Activated CD4-positive, alpha-beta memory T cell treated with anti-CD3 and anti-CD28 coated beads, Interleukin-2, amount 10 ng/mL, durations not matched to agents 7 days and 5 days (primary cell): ENCODE data around the gene KCTD8. TPM values are rescaled to one million over a fixed set of nuclear protein-coding genes. Genes with fewer than 3 reads are reported as not detected.

Source experiments
- CTCF ChIA-PET: fragments of 350-600 bp; sonication (Branson Sonifier 250); formaldehyde crosslinking; loops from one replicate; lab custom pipeline; 2021; ENCODE audit warnings: antibody characterized with exemption, inconsistent platforms; lab: Charles Lee
- POLR2A ChIA-PET: fragments of 350-600 bp; sonication (Branson Sonifier 250); formaldehyde crosslinking; loops from one replicate; lab custom pipeline; 2021; ENCODE audit warnings: antibody characterized with exemption; lab: Charles Lee
- DNase-seq: peaks from one replicate; pipeline ENCODE4 v3.0.0-alpha.2; 2020
- H3K27ac Mint-ChIP-seq: one replicate; pipeline ENCODE4 v1.8.0; 2021; ENCODE audit warnings: mild to moderate bottlenecking, mixed read lengths
- H3K27me3 Mint-ChIP-seq: one replicate; pipeline ENCODE4 v1.8.0; 2021; ENCODE audit warnings: mixed read lengths
- H3K36me3 Mint-ChIP-seq: one replicate; pipeline ENCODE4 v1.8.0; 2021; ENCODE audit warnings: low read depth, mixed read lengths
- H3K4me1 Mint-ChIP-seq: one replicate; pipeline ENCODE4 v1.8.0; 2021; ENCODE audit warnings: mixed read lengths
- H3K4me3 Mint-ChIP-seq: one replicate; pipeline ENCODE4 v1.8.0; 2021; ENCODE audit warnings: mild to moderate bottlenecking, mixed read lengths
- H3K9me3 Mint-ChIP-seq: one replicate; pipeline ENCODE4 v1.8.0; 2021; ENCODE audit warnings: mixed read lengths
- total RNA-seq, 2 experiments: library from RNA; stranded (reverse); gene quantifications; one replicate each; pipeline ENCODE4 v1.2.3, GENCODE V29; 2021

The KCTD8 gene
- total RNA-seq, 2 experiments from 2014 or later: not detected

DNA sequence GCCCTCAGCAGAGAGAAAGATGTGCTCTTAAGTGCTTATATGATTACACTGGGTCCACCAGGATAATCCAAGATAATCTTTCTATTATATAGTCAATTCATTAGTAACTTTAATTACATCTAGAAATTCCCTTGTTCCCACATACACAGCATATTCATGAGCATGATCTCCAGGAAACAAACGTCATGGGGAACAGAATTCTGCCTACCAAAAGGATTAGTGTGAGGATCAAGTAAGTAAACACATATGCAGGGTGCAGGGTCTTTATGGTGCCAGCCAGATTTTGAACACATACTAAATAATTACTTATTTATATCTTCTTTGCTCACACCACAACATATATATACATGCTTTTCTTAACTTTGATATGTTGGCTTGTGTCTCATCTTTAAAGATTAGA is 169.1 kb downstream of the KCTD8 start:
- no peak for DNase-seq
- Mint-ChIP-seq H3K4me1 (no peaks in the 10 kb centered on the region), H3K9me3 (peaks cover 3% of the 10 kb centered on the region), H3K27me3 (no peaks in the 10 kb centered on the region), H3K4me3 (no peak overlapping the region), H3K27ac (no peak overlapping the region), H3K36me3 (no peaks in the 10 kb centered on the region)
- CTCF ChIA-PET: no interaction called here
- POLR2A ChIA-PET: no interaction called here

- H3K4me3 Mint-ChIP-seq: no peak overlapping the region
- no peak for DNase-seq
- CTCF ChIA-PET: no interaction called here
Measured at GRCh38 chr4:44279066-44279465, 169.5 kb downstream of the KCTD8 start.

GRCh38 chr4:44257461-44257860 is 191.1 kb downstream of the KCTD8 start:
- Mint-ChIP-seq H3K27me3 (no peaks in the 10 kb centered on the region), H3K27ac (no peak overlapping the region), H3K9me3 (peaks cover 4% of the 10 kb centered on the region), H3K4me3 (no peak overlapping the region), H3K36me3 (no peaks in the 10 kb centered on the region), H3K4me1 (no peaks in the 10 kb centered on the region)
- CTCF ChIA-PET: no interaction called here
- POLR2A ChIA-PET: no interaction called here
- no peak for DNase-seq

More at GRCh38 chr4:44279066-44279465, 169.5 kb downstream of the KCTD8 start:
- POLR2A ChIA-PET: no interaction called here
- Mint-ChIP-seq H3K36me3 (no peaks in the 10 kb centered on the region), H3K4me1 (no peaks in the 10 kb centered on the region), H3K27me3 (no peaks in the 10 kb centered on the region), H3K27ac (no peak overlapping the region), H3K9me3 (peaks cover 3% of the 10 kb centered on the region)

GRCh38 chr4:44256414-44256813 is 192.2 kb downstream of the KCTD8 start:
- no peak overlapping the region for H3K27ac Mint-ChIP-seq
- no peaks in the 10 kb centered on the region for H3K4me1 Mint-ChIP-seq
- H3K36me3 Mint-ChIP-seq: no peaks in the 10 kb centered on the region
- H3K27me3 Mint-ChIP-seq: no peaks in the 10 kb centered on the region
- H3K9me3 Mint-ChIP-seq: no peaks in the 10 kb centered on the region
- no peak overlapping the region for H3K4me3 Mint-ChIP-seq
- DNase-seq: no peak
- POLR2A ChIA-PET: no interaction called here
- CTCF ChIA-PET: no interaction called here

DNA sequence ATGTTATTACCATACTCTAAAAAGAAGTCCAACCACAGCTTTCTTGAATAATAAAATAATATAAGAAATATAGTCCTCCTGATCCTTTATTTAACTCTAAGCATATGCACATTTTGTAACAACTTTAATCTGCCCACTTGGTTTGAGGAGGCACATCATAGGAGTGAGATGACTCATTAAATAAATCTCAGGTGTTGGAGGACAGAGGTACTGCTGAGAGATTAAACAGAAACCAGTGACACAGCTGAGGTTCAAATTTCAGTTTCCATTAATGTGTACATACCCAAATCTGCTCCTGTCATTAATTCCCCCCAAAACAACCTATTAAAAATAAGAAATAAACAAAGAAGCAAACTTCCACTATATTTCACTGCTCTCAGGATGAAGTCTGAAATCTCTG is 211.0 kb downstream of the KCTD8 start:
- Mint-ChIP-seq H3K27me3 (no peaks in the 10 kb centered on the region), H3K4me1 (no peaks in the 10 kb centered on the region), H3K9me3 (peaks cover 8% of the 10 kb centered on the region), H3K27ac (no peak overlapping the region), H3K36me3 (no peaks in the 10 kb centered on the region), H3K4me3 (no peak overlapping the region)
- no peak for DNase-seq
- CTCF ChIA-PET: no interaction called here
- POLR2A ChIA-PET: no interaction called here

- no peak for DNase-seq
- no peak overlapping the region for H3K27ac Mint-ChIP-seq
- no peak overlapping the region for H3K4me3 Mint-ChIP-seq
- no peaks in the 10 kb centered on the region for H3K36me3 Mint-ChIP-seq
- CTCF ChIA-PET: no interaction called here
- no peaks in the 10 kb centered on the region for H3K4me1 Mint-ChIP-seq
- no peaks in the 10 kb centered on the region for H3K27me3 Mint-ChIP-seq
- POLR2A ChIA-PET: no interaction called here
- H3K9me3 Mint-ChIP-seq: peaks cover 8% of the 10 kb centered on the region
Measured at GRCh38 chr4:44235897-44236296, 212.7 kb downstream of the KCTD8 start.

DNA sequence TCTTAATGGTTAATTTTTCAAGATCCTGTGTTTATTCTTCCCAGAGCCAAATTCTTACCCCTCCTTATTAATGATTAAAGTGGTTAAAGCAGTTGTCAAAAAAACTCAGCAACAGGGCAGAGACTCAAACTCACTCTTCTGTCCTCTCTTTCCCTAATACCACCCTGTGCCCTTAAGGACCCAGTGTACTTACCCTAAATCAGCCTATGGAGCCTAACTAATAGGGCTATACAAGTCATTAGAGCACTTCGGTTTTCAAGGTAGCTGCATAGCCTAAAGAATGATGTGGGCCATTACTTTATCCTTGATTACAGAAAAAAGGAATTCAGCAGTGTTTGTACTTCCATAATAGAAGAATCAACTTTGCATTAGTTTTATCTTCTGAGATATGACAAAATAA is 216.3 kb downstream of the KCTD8 start:
- H3K27me3 Mint-ChIP-seq: no peaks in the 10 kb centered on the region
- H3K9me3 Mint-ChIP-seq: peaks cover 2% of the 10 kb centered on the region
- DNase-seq: no peak
- H3K4me3 Mint-ChIP-seq: no peak overlapping the region
- H3K27ac Mint-ChIP-seq: no peak overlapping the region
- ChIA-PET CTCF (no interaction called here), POLR2A (no interaction called here)
- H3K4me1 Mint-ChIP-seq: no peaks in the 10 kb centered on the region
- H3K36me3 Mint-ChIP-seq: no peaks in the 10 kb centered on the region

DNA sequence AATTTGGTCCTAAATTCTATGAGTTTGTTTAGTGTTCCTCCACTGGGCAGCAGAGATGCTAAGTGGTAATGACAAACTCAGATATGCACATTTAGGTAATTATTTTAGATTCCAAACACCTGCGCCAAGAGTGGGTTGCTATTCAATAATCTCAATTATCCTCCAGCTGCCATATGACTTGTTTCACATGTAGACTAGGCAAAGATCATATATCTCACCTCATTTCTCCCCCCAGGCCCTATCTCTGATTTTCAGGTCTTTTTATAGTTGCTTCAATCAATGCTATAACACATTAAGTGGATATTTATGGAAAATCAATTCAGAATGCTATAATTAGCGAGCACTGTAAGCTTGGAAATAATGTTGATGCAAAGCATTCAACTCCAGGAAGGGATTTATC is 217.6 kb downstream of the KCTD8 start:
- Mint-ChIP-seq H3K27me3 (no peaks in the 10 kb centered on the region), H3K27ac (no peak overlapping the region), H3K36me3 (no peaks in the 10 kb centered on the region), H3K4me1 (no peaks in the 10 kb centered on the region), H3K4me3 (no peak overlapping the region), H3K9me3 (peaks cover 2% of the 10 kb centered on the region)
- DNase-seq: no peak
- POLR2A ChIA-PET: no interaction called here
- CTCF ChIA-PET: no interaction called here

DNA sequence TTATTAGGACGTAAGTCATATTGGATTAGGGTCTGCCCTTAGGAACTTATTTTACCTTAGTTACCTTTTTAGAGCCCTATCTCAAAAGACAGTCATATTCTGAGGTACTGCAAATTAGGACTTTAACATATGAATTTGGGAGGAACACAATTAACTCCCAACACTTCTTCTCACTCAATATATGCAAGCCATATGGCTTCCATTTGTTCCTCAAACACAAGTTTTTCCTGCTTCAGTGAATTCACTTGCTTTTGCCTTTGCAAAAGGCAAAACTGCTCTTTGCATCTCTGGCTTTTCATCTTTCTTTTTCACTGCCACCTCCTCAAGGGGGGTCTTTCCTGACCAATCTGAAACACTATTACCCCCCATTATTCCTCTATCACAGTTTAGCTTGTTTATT is 220.3 kb downstream of the KCTD8 start:
- POLR2A ChIA-PET: no interaction called here
- CTCF ChIA-PET: no interaction called here
- H3K4me3 Mint-ChIP-seq: no peak overlapping the region
- peaks cover 2% of the 10 kb centered on the region for H3K9me3 Mint-ChIP-seq
- no peaks in the 10 kb centered on the region for H3K36me3 Mint-ChIP-seq
- H3K4me1 Mint-ChIP-seq: no peaks in the 10 kb centered on the region
- no peak overlapping the region for H3K27ac Mint-ChIP-seq
- DNase-seq: no peak
- no peaks in the 10 kb centered on the region for H3K27me3 Mint-ChIP-seq

GRCh38 chr4:44221407-44221806 is 227.2 kb downstream of the KCTD8 start:
- H3K27me3 Mint-ChIP-seq: no peaks in the 10 kb centered on the region
- peaks cover 2% of the 10 kb centered on the region for H3K9me3 Mint-ChIP-seq
- no peak overlapping the region for H3K27ac Mint-ChIP-seq
- ChIA-PET CTCF (no interaction called here), POLR2A (no interaction called here)
- no peaks in the 10 kb centered on the region for H3K36me3 Mint-ChIP-seq
- no peak overlapping the region for H3K4me3 Mint-ChIP-seq
- no peaks in the 10 kb centered on the region for H3K4me1 Mint-ChIP-seq
- no peak for DNase-seq

DNA sequence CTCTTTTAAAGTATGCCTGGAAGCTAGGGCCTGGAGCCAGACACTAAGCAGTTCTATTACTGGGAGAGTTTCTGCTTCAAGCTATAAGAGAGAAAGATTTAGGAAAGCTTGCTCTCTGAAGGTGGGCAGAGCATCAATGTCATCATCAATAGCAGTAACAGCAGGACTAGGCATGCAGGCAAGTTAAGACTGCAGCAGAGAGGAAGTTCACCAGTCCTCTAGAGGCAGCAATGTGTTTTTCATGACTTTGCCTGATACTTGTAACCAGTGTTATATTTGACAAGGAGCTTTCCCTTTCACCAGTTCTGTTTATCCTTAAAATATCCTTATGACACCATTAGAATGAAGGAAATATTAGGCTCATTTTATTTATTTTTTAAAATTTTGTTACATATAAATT is 237.9 kb downstream of the KCTD8 start:
- CTCF ChIA-PET: no interaction called here
- Mint-ChIP-seq H3K4me1 (no peaks in the 10 kb centered on the region), H3K9me3 (no peaks in the 10 kb centered on the region), H3K4me3 (no peak overlapping the region), H3K27me3 (no peaks in the 10 kb centered on the region), H3K27ac (no peak overlapping the region), H3K36me3 (no peaks in the 10 kb centered on the region)
- DNase-seq: no peak
- POLR2A ChIA-PET: no interaction called here

- ChIA-PET POLR2A (no interaction called here), CTCF (no interaction called here)
- peaks cover 4% of the 10 kb centered on the region for H3K9me3 Mint-ChIP-seq
- DNase-seq: no peak
- no peaks in the 10 kb centered on the region for H3K4me1 Mint-ChIP-seq
- no peak overlapping the region for H3K4me3 Mint-ChIP-seq
- no peaks in the 10 kb centered on the region for H3K36me3 Mint-ChIP-seq
- no peaks in the 10 kb centered on the region for H3K27me3 Mint-ChIP-seq
- no peak overlapping the region for H3K27ac Mint-ChIP-seq
Measured at GRCh38 chr4:44196796-44197195, 251.8 kb downstream of the KCTD8 start.

GRCh38 chr4:44194365-44194764 is 254.2 kb downstream of the KCTD8 start:
- H3K4me3 Mint-ChIP-seq: no peak overlapping the region
- no peak for DNase-seq
- H3K9me3 Mint-ChIP-seq: peaks cover 4% of the 10 kb centered on the region
- H3K27ac Mint-ChIP-seq: no peak overlapping the region
- H3K4me1 Mint-ChIP-seq: no peaks in the 10 kb centered on the region
- POLR2A ChIA-PET: no interaction called here
- CTCF ChIA-PET: no interaction called here
- H3K27me3 Mint-ChIP-seq: no peaks in the 10 kb centered on the region
- no peaks in the 10 kb centered on the region for H3K36me3 Mint-ChIP-seq

- Mint-ChIP-seq H3K36me3 (no peaks in the 10 kb centered on the region), H3K4me1 (no peaks in the 10 kb centered on the region), H3K4me3 (no peak overlapping the region), H3K27me3 (no peaks in the 10 kb centered on the region), H3K9me3 (peaks cover 2% of the 10 kb centered on the region), H3K27ac (no peak overlapping the region)
- no peak for DNase-seq
- POLR2A ChIA-PET: no interaction called here
- CTCF ChIA-PET: no interaction called here
Measured at GRCh38 chr4:44186850-44187246, 261.8 kb downstream of the KCTD8 start.
